WTC11 (cell line): ENCODE measurements around the gene C9orf57. TPM values are rescaled to one million over a fixed set of nuclear protein-coding genes. Genes with fewer than 3 reads are reported as not detected.

Experiments
- ATAC-seq: fragments of 200-7000 bp; cut with Tn5 transposase; 2 replicates; pipeline ENCODE4 v1.10.0; 2021; ENCODE audit warnings: mild to moderate bottlenecking, moderate library complexity
- CTCF ChIA-PET: fragments of 300-600 bp; sonication (Branson Sonifier 250); formaldehyde crosslinking; loops from one replicate; lab custom pipeline; 2021; ENCODE audit warnings: antibody characterized with exemption; lab: Charles Lee
- POLR2A ChIA-PET: fragments of 350-600 bp; sonication (Branson Sonifier 250); formaldehyde crosslinking; loops from one replicate; lab custom pipeline; 2021; ENCODE audit warnings: antibody characterized with exemption; lab: Charles Lee
- DNase-seq: peaks from one replicate; pipeline ENCODE4 v3.0.0; 2021; ENCODE audit warnings: low spot score
- H3K27ac Mint-ChIP-seq: 2 replicates; pipeline ENCODE4 v1.8.0; 2021; ENCODE audit warnings: mixed read lengths
- H3K27me3 Mint-ChIP-seq: 2 replicates; pipeline ENCODE4 v1.8.0; 2021; ENCODE audit warnings: low read depth, mild to moderate bottlenecking, moderate library complexity, mixed read lengths
- H3K36me3 Mint-ChIP-seq: 2 replicates; pipeline ENCODE4 v1.8.0; 2021; ENCODE audit warnings: mixed read lengths
- H3K4me1 Mint-ChIP-seq: 2 replicates; pipeline ENCODE4 v1.8.0; 2022; ENCODE audit warnings: mixed read lengths
- H3K4me3 Mint-ChIP-seq: 2 replicates; pipeline ENCODE4 v1.8.0; 2021; ENCODE audit warnings: mild to moderate bottlenecking, moderate library complexity, mixed read lengths
- H3K9me3 Mint-ChIP-seq: 2 replicates; pipeline ENCODE4 v1.8.0; 2021; ENCODE audit warnings: mixed read lengths
- E2F1 ChIP-seq: sonication (generic); formaldehyde crosslinking; IDR thresholded peaks from 2 replicates; pipeline ENCODE4 v1.8.0; 2022; ENCODE audit warnings: mild to moderate bottlenecking, missing genetic modification reagents
- ERG ChIP-seq: fragments of 250-450 bp; sonication (Bioruptor Pico); IDR thresholded peaks from 2 replicates; pipeline ENCODE4 v1.8.0; 2021; ENCODE audit warnings: mild to moderate bottlenecking
- FOXP4 ChIP-seq: sonication (generic); formaldehyde crosslinking; IDR thresholded peaks from 2 replicates; pipeline ENCODE4 v1.8.0; 2022; ENCODE audit warnings: mild to moderate bottlenecking, missing genetic modification reagents
- GRHL2 ChIP-seq: fragments of 250-450 bp; sonication (Bioruptor Pico); IDR thresholded peaks from 2 replicates; pipeline ENCODE4 v1.8.0; 2022; ENCODE audit warnings: mild to moderate bottlenecking, moderate library complexity; ENCODE audit not compliant: insufficient replicate concordance, severe bottlenecking
- IRF1 ChIP-seq: sonication (generic); formaldehyde crosslinking; IDR thresholded peaks from 2 replicates; pipeline ENCODE4 v1.8.0; 2023; ENCODE audit warnings: missing genetic modification reagents
- NFATC4 ChIP-seq: fragments of 250-450 bp; sonication (Bioruptor Pico); IDR thresholded peaks from 2 replicates; pipeline ENCODE4 v1.9.0; 2021; ENCODE audit warnings: mild to moderate bottlenecking
- NR1H2 ChIP-seq: sonication (generic); formaldehyde crosslinking; IDR thresholded peaks from 2 replicates; pipeline ENCODE4 v1.9.0; 2021; ENCODE audit warnings: mild to moderate bottlenecking, moderate library complexity, missing genetic modification reagents
- NR2C2 ChIP-seq: sonication (generic); formaldehyde crosslinking; IDR thresholded peaks from 2 replicates; pipeline ENCODE4 v1.8.0; 2022; ENCODE audit warnings: mild to moderate bottlenecking, missing genetic modification reagents
- NR3C1 ChIP-seq: sonication (generic); formaldehyde crosslinking; conservative IDR thresholded peaks from 2 replicates; pipeline ENCODE4 v1.8.1; 2023; ENCODE audit warnings: low read depth, mild to moderate bottlenecking, missing genetic modification reagents
- ZNF263 ChIP-seq: sonication (generic); formaldehyde crosslinking; IDR thresholded peaks from 2 replicates; pipeline ENCODE4 v1.8.1; 2022; ENCODE audit warnings: low read depth, mild to moderate bottlenecking, moderate library complexity, missing genetic modification reagents
- ZNF423 ChIP-seq: fragments of 250-450 bp; sonication (Bioruptor Pico); IDR thresholded peaks from 2 replicates; pipeline ENCODE4 v2.1.2; 2022; ENCODE audit warnings: mild to moderate bottlenecking, moderate library complexity
- ZNF512 ChIP-seq: sonication (generic); formaldehyde crosslinking; IDR thresholded peaks from 2 replicates; pipeline ENCODE4 v1.8.1; 2022; ENCODE audit warnings: missing genetic modification reagents, borderline replicate concordance
- total RNA-seq: library from RNA; stranded (reverse); gene quantifications from 3 replicates; pipeline ENCODE4 v1.2.3, GENCODE V29; 2021

C9orf57 gene
- total RNA-seq, 1 experiment from 2014 or later, result not detected

- ChIA-PET CTCF (interaction anchor here (0.6 to 5.0 kb wide), 7 partner anchors 15 to 248 kb away, joined by 3 to 58 read pairs (median 7); no protein-coding TSS in a partner anchor), POLR2A (interaction anchor here (0.6 kb wide), 1 partner anchor 745 kb away, joined by 3 read pairs; no protein-coding TSS in a partner anchor)
These were observed 36.8 kb downstream of the C9orf57 start for GRCh38 chr9:72023596-72023995.

GRCh38 chr9:72022841-72023240, 37.6 kb downstream of the C9orf57 start:
- TF ChIP-seq NR2C2 (CRISPR knock-in tag) (no peak), ZNF423 (CRISPR knock-in tag) (no peak)
- no peaks in the 10 kb centered on the region for H3K36me3 Mint-ChIP-seq
- no peak for ATAC-seq
- H3K4me1 Mint-ChIP-seq, result peaks cover 12% of the 10 kb centered on the region
- H3K27me3 Mint-ChIP-seq, result no peaks in the 10 kb centered on the region
- DNase-seq, result no peak
- no peak overlapping the region for H3K4me3 Mint-ChIP-seq
- peaks cover 3% of the 10 kb centered on the region; the same call in 1 of the 2 replicates for H3K9me3 Mint-ChIP-seq
- H3K27ac Mint-ChIP-seq, result no peak overlapping the region
- POLR2A ChIA-PET, result no interaction called here
- CTCF ChIA-PET, result interaction anchor here (0.6 to 5.0 kb wide), 2 partner anchors 38 to 246 kb away, joined by 3 to 58 read pairs; no protein-coding TSS in a partner anchor

More at GRCh38 chr9:72023596-72023995, 36.8 kb downstream of the C9orf57 start:
- no peak for DNase-seq
- Mint-ChIP-seq H3K4me3 (no peak overlapping the region), H3K27me3 (no peaks in the 10 kb centered on the region), H3K9me3 (peaks cover 5% of the 10 kb centered on the region; the same call in 1 of the 2 replicates), H3K36me3 (no peaks in the 10 kb centered on the region), H3K27ac (no peak overlapping the region), H3K4me1 (peaks cover 12% of the 10 kb centered on the region)
- no peak for ATAC-seq
- TF ChIP-seq IRF1 (CRISPR knock-in tag), result no peak
- TF ChIP-seq FOXP4 (CRISPR knock-in tag), result no peak
- TF ChIP-seq E2F1 (CRISPR knock-in tag), result no peak
- no peak for TF ChIP-seq ERG
- TF ChIP-seq ZNF512, result no peak
- no peak for TF ChIP-seq NR1H2 (CRISPR knock-in tag)
- no peak for TF ChIP-seq NFATC4 (CRISPR knock-in tag)

- H3K4me1 Mint-ChIP-seq, result peaks cover 8% of the 10 kb centered on the region
- 0 out of 2 replicates have a peak, but pooled peaks cover 4% of the 10 kb centered on the region for H3K9me3 Mint-ChIP-seq
- H3K4me3 Mint-ChIP-seq, result no peak overlapping the region
- ChIA-PET CTCF (interaction anchor here (1.0 to 1.6 kb wide), 2 partner anchors 12 to 28 kb away, joined by 4 to 7 read pairs; no protein-coding TSS in a partner anchor), POLR2A (interaction anchor here (0.6 kb wide), 1 partner anchor 127 kb away, joined by 4 read pairs; no protein-coding TSS in a partner anchor)
- TF ChIP-seq ZNF263 (CRISPR knock-in tag) (no peak), GRHL2 (no peak), NR3C1 (CRISPR knock-in tag) (no peak)
- no peak overlapping the region for H3K27ac Mint-ChIP-seq
- no peaks in the 10 kb centered on the region for H3K27me3 Mint-ChIP-seq
- DNase-seq (no peak), ATAC-seq (no peak)
- H3K36me3 Mint-ChIP-seq, result no peaks in the 10 kb centered on the region
These were observed 47.1 kb downstream of the C9orf57 start for GRCh38 chr9:72013292-72013760.
